HG02840 (cell line): Measurements from ENCODE around the gene TAF1D.
"Not testable (repeated sequence)": the region's sequence is repeated elsewhere in the genome, so short reads cannot be mapped to it uniquely, and the experiment has no call there.

Experiments used
- ATAC-seq: cut with Tn5 transposase; IDR thresholded peaks from one replicate; pipeline ENCODE4 v1.9.1; 2021; ENCODE audit warnings: mild to moderate bottlenecking, moderate library complexity, moderate number of reproducible peaks; ENCODE audit not compliant: unreplicated experiment, low FRiP score

The TAF1D gene, protein sequence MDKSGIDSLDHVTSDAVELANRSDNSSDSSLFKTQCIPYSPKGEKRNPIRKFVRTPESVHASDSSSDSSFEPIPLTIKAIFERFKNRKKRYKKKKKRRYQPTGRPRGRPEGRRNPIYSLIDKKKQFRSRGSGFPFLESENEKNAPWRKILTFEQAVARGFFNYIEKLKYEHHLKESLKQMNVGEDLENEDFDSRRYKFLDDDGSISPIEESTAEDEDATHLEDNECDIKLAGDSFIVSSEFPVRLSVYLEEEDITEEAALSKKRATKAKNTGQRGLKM

DNA sequence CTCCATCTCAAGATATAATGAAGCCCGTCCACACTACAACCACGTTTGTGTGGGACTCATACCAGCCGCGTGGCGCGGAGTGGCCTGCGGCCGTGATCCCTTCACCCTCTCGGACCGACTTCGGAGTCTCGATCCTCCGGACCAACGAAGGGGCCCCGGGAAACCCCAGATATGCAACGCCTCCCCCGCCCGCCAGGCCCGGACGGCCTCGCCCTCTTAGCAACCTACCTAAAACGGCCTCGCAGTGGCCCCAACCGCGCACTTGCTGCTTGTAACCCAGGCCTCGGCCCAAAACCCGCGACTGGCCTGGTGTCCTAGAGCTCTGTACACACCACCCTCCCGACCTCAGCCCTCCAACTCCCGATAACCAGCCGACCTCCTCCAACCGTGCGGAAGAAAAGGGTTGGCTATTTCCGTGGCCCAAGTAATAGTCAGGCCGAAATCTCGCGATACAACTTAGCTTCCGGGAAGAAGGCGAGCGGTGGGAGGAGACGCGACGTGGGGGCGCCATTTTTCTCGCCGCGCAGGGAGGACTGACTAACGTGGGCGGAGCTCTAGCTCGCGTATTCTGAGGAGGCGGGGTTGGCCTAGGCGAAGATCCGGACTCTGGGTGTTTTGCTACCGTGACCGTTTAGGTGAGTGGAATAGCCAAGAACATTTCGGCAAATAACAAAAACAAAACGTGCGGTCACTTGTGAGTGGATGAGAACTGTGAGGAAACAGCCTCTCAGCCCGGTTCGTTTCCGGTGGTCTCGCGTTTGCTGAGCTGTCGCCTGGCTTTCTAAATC is at the start of gene TAF1D, which contains the start of gene C11orf54:
Gene TAF1D (minus strand): TSS at position 402 of the 788 bp plus-strand sequence. CDS start 2,191 bp downstream, outside the sequence.
Gene C11orf54 (plus strand): TSS at position 579 of the 788 bp plus-strand sequence. CDS start 5,722 bp downstream, outside the sequence.
- peak; percentile 87 for ATAC-seq

DNA sequence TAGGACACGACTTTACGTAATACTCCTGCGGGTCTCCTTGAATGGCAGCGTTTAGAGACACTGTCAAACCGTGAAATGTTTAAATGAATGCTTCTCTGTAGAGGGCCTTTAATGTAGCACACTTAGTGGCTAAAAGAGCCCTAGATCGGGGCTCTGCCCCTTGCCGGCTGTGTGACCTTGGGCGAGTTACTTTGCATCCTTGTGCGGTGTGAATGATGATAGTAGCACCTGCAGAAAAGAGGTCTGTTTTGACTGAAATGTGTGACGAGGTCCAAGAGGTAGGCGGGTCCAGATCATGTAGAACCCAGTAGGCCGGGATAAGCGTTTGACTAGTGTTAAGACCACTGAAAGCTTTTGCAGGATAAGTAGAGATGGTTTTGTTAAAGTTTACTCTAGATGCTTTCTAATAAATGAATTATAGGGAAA is 43.7 kb upstream of the TAF1D start:
- peak; percentile 28 for ATAC-seq

DNA sequence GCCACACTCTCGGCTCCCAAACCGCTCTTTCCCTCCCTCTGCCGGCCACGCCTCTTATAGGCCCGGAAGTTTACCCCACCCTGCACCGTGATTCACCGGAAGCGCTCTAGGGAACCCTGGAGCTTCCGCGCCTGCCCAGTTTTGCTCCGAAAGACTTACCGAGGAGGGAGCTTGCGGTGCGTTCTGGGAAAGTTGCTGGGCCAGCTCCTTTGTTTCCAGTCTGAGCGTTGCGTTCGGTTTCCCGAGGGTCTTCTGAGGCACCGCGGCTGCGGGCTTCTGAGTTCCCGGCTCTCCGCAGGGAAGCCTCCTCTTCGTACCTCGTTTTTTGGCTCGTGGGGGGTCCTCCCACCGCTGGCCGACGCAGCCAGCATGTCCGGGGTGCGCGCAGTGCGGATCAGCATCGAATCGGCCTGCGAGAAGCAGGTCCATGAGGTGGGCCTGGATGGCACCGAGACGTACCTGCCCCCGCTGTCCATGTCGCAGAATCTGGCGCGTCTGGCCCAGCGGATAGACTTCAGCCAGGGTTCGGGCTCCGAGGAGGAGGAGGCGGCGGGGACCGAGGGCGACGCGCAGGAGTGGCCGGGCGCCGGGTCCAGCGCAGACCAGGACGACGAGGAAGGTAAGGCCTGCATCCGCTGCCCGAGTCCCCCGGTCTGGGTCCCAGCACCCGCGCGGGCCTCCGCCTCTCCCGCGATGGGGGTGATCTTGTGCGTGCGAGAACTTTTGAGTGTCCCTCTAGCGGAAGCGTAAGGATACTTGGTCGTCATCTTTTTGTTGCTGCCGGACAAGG is 43.0 kb upstream of the TAF1D start, which contains the start of gene MED17:
Gene MED17 (plus strand): TSS at position 138 of the 790 bp plus-strand sequence. CDS start 232 bp downstream, at position 370.
- ATAC-seq = peak; percentile 96

DNA sequence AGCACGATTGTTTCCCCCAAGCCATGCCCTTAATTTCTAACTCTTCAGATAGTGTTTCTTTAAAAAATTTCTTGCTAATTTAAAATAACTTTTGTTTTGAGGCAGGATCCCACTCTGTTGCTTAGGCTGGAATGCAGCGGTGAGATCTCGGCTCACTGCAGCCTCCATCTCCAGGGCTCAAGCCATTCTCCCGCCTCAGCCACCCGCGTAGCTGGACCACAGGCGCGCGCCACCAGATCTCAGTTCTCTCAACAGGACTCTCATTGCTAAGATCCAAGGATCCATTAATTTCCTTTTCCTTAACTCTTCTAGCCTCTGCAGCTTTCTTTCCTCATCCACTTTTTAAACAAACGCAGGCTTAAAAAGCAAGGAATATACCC is 42.5 kb upstream of the TAF1D start:
- peak; percentile 41 for ATAC-seq

DNA sequence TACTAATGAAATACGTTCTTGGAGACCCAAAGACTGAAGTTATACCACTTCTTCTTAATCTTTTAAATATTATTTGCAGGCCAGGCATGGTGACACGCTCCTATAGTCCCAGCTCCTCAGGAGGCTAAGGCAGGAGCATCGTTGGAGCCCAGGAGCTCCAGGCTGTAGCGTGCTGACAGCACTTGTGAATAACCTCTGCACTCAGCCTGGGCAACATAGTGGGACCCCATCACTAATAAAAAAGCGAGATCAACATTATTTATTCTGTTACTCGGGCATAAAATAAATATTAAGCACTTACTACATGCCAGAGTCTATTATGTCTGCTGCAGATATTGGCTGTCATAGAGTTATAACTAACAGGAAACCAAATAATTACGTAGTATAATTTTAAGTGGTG is 42.1 kb upstream of the TAF1D start:
- no peak for ATAC-seq

DNA sequence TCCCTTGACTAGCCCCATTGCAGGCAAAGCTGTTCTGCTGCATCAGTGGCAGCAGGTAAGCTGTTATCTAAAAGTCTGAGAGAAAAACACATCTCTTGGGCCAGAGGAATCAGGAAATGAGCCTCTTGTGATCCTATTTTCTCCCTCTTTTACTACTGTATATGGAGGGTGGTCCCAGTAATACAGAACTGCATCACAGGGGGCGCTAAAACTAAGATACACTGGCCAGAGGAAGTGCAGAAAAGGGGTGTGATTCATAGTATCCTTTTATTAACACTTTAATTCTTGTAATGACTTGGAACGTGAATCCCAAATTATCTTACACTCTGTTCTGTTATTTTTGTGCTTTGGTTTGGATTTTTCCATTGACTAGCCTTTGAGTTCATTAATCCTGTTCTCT is 34.0 kb upstream of the TAF1D start:
- ATAC-seq = no peak

DNA sequence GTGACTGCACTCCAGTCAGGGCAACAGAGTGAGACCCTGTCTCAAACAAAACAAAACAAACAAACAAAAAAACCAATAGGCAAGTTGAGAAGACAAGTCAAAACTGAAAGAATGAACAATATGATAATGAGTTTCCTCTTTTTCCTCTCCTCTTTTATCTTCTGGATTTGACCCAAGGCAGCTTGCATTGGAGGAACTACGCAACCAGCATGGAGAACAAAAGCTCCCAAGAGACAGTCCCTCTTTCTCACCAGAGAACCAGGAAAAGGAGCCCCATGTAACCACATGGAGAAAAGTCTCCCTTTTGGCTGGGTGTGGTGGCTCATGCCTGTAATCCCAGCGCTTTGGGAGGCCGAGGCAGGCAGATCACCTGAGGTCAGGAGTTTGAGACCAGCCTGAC is 33.3 kb upstream of the TAF1D start:
- not testable (repeated sequence) for ATAC-seq

DNA sequence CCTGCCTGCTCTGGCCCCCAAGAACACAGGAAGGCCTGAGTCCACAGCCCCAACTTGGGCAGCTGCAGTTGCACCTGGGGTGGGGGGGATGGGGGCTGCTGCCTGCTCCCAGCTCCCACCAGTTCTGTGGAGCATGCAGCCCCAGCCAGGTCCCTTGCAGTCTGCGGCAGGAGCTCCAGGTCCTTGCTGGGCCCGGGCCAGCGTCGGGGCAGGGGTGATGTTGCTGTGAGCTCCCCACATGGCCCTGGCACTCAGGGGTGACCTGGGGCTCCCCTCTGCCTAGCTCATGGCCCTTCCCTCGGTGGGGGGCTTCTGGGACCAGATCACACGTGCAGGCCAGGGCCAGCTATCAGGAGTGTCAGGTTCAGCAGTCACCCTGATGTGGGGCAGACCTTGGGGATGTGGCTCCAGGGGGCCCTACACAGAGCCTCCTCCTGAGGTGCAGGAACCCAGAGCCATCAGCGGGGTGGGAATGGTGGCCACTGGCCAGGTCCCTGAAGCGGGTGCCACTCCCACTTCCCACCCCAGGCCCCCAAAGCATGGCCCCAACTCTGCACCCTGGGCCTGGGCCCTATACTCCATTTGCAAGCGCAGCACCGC is 32.4 kb upstream of the TAF1D start:
- no peak for ATAC-seq

DNA sequence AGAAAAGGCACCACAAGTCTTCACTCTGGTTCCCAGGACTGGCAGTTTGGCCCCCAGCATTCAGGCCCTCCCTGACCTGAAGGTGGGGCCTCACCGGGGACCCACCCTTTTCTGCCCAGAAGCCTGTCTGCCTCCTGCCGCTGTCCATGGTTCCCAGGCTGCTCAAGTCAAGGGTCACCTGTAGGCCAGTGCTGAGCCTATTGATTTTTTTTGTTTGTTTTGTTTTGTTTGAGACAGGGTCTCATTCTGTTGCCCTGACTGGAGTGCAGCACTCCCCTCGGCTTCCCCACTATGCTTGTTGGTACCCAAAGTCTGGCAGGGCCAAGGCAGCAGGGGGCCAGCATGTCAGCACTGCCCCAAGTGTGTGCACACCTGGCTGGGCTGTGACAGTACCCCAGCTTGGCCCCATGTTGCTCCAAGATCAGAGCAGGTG is 31.8 kb upstream of the TAF1D start:
- no peak for ATAC-seq

DNA sequence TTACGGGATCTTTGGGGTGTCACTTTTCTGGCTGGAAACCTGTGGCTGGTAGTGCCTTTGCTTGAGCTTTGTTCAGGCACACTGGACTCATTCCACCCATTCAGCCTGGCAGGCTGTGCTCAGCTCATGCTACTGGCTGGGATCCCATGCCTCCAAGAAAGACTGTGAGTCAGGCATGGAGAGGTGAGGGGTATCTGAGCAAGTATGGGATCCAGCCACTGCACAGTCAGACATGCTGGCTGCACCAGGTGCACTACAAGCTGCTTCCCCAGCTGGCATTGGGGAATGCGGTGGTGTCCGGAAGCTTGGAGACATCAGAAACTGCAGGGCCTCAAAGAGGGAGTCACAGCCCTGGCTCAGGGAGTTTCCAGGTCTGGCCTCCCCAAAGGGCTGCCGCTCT is 30.8 kb upstream of the TAF1D start:
- no peak for ATAC-seq

DNA sequence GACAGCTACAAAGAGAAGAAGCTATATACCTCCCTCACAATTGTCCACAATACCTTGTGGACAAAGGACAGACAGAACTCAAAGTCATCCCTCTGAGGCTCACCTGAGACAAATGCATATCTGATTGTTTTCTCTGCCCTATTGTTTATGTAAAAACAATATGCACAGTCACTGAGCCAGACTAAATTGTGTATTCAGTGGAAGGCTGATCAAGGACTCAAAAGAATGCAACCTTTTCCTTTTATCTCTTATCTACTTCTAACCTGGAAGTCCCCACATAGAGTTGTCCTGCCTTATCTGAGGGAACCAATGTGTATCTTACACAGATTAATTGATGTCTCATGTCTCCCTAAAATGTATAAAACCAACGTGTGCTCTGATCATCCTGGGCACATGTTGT is 28.9 kb upstream of the TAF1D start:
- no peak for ATAC-seq

DNA sequence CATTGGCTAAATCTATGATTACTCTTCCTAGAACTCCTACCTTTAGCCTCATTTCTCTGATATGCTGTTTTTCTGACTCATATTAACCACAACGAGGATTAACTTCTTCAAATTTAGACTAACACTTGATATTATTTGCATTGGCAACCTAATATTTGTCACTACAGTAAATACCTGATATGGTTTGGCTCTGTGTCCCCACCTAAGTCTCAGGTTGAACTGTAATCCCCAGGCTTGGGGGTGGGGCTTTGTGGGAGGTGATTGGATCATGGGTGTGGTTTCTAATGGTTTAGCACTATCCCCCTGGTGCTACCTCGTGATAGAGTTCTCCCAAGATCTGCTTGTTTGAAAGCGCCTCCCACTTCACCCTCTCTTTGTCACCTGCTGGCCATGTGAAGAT is 25.7 kb upstream of the TAF1D start:
- ATAC-seq = no peak

DNA sequence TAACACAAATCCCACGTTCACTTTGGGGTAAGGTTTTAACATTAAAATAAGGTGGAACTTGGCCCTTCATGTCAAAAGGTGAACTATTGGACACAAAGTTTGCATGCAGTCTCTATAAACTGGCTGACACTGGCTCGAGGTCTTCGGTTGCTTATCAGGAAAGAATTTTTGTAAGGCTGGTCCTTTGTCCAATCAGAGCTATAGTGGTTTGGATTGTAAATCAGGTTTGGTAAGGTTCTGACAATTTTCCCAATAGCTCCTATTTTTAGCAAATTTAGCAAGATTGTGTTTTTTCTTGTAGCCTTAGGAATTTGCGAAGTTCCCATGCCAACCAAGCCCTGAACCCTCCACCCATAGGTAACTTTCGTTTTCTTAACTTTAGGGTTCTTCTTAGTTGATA is 25.2 kb upstream of the TAF1D start:
- ATAC-seq = no peak

DNA sequence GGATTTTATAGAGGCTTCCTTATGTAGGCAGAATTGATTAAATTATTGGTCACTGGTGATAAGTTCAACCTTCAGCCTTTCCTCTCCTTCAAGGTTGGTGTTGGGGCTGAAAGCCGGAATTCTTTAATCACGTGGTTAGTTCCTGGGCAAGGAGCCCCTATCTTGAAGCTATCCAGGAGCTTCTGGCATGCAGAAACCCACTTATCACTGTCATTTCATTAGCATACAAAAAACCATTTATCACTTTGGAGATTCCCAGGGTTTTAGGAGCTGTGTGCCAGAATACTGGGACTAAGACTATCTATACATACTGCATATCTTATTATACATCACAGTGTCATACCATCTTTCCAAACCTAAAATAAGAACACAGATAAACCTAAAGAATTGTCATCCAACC is 24.3 kb upstream of the TAF1D start:
- no peak for ATAC-seq

DNA sequence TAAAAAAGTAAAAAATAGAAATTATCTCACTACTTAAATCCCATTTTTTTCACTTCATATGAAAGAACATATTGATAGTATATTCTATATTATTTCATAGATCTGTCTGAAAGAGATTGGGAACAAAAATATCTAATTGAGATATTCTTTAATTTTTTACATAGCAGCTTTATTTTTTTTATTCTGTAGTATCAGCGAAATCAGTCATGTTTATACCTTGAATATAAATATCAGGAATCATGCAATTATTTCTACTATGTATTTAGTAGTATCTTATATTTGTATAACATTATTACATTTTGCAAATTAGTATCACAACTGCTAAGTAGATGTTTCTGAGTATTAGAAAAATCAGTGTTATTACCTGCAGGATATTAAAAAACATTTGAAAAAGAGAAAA is 20.6 kb upstream of the TAF1D start:
- ATAC-seq = no peak

DNA sequence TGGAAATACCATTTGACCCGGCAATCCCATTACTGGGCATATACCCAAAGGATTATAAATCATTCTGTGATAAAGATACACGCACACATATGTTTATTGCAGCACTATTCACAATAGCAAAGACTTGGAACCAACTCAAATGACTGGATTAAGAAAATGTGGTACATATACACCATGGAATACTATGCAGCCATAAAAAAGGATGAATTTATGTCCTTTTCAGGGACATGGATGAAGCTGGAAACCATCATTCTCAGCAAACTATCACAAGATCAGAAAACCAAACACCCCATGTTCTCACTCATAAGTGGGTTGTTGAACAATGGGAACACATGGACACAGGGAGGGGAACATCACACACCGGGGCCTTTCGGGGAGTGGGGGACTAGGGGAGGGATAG is 17.8 kb upstream of the TAF1D start:
- not testable (repeated sequence) for ATAC-seq

DNA sequence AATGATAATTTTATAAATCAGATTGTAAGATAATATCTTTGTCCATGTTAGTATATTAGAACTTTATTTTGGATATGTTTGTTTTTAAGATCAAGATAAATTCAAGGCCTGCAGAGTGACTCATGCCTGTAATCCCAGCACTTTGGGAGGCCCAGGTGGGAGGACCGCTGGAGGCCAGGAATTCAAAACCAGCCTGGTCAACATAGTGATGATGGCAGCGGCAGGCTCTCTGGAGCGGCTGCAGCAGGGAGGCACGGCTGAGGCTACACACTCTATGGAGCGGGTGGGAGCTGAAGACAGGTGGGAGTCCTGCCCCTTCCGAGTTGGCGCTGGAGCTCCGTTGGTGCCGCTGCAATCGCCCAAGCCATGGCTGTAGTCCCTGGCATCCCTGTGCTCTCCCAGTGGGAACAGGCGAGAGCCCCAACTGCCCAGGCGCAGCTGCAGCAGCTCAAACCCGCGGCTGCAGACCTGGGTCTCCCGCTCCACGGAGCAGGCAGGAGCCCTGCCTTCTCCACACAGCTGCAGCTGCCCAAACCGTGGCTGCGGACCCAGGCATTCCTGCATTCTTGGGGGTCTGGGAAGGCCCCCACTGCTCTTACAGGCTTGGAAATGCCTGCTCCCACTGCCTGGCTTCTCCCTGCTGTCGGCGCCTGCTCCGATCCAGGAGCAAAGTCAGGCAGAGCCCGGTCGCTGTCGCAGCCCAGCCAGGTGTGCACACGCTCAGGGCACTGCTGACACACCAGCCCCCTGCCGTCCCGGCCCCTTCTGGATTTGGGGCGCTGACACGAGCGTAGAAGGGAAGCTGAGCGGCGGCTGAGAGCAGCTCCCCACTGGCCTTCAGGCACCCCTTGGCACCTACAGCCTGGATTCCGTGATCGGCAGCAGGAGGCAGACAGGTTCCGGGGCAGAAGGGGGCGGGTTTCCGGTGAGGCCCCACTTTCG is 16.9 kb upstream of the TAF1D start:
- no peak for ATAC-seq

DNA sequence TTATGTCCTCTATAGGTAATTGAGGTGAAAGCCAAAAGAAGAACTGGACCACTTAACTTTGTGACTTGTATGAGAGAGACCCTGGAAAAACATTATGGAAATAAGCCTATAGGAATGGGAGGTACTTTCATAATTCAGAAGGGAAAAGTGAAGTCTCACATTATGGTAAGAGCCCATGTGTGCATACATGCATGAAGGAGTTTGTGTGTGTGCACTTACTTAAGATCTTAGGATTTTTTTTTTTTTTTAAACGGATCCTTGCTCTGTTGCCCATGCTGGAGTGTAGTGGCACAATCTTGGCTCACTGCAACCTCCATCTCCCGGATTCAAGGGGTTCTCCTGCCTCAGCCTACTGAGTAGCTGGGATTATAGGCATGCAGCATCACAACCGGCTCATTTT is 16.0 kb upstream of the TAF1D start:
- ATAC-seq = no peak

DNA sequence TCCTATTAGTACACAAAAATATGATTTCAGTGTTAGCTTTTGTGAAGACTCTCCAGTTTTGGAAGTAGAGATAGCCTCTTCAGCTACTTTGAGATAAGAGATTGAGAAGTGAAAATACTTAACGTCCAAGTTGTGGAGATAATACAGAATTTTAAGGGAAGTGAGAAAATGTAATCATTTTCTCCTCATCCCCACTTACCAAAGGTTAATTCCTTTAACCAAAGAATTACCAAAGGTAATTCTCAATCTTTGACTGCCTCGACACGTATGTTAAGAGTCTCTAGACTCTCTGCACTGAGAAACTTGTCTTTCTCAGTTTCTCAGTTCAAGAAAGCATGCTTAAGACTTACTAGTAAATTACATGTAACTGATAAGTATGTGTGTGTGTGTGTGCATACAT is 15.5 kb upstream of the TAF1D start:
- no peak for ATAC-seq
